ENCODE measurements around the gene SMYD3.

SMYD3 gene

DNA sequence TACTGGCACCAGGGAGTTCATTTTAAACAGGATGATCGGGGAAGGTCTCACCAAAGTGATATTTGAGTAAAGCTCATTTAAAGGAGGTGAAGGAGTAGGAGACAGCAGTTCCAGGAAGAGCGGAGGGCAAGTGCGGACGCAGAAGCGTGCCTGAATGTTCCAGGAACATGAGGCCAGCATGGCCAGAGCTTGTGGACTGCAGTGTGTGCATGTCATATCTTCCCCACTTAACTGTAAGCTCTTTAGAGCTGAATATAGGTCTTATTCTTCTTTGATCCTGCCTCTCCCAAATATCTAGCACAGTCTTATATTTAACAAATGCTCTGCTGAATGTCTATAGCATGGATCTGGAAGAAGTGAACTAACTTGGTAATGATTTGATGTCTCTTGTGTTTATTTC lies 639.3 kb downstream of the SMYD3 start:
- no peak for DNase-seq (ENCODE audit: low read depth)
- no peak overlapping the region for H3K4me3 ChIP-seq (ENCODE audit: low read depth, low read length)

DNA sequence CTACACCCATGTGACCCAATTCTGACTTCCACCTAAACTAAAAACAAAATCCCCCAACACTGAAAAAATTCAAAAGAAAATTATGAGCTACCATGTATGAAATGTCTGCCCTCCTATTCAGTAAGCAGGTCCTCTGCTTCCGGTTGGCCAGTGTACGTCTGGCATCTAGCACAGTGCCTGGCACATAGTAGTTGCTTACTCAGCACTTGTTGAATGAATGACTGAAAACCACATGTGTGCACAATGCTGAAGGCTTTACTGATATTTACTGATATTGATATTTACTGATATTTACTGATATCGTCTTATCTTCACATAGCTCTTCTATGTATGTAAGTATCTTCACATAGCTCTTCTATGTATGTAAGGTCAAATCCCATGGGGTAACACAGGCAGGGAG lies 642.2 kb downstream of the SMYD3 start:
- no peak overlapping the region for H3K4me3 ChIP-seq (ENCODE audit: low read depth, low read length)
- DNase-seq (ENCODE audit: low read depth), result no peak

DNA sequence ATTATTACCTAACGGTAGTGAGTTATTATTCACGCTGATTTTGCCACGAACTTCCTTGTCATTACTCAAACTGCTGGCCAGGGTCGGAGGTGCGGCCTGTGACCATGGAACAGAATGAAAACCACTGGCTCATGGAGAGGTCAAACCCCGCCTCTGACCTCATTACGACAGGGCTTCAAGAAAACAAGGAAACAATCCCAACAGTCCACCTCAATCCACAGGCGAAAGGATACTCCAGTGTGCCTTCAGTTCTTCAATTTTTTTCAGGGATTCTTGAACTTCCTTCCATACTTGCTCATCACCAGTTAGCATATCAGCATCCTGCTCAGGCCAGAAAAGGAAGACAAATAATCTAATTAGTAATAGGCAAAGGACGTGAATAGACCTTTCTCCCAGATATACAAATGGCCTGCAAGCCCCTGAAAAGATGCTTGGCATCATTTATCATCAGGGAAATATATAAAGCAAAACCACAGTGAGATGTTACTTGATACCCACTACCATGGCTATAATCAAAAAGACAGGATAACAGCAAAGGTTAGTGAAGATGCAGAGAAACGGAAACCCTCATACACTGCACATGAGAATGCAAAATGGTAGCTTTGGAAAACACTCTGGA lies 643.4 kb downstream of the SMYD3 start:
- H3K4me3 ChIP-seq (ENCODE audit: low read depth, low read length), result no peak overlapping the region
- DNase-seq (ENCODE audit: low read depth), result no peak

- no peak for DNase-seq (ENCODE audit: low read depth)
- no peak overlapping the region for H3K4me3 ChIP-seq (ENCODE audit: low read depth, low read length)
These were observed 644.1 kb downstream of the SMYD3 start for GRCh38 chr1:245862812-245863540.

GRCh38 chr1:245860657-245861544 lies 646.2 kb downstream of the SMYD3 start:
- H3K4me3 ChIP-seq (ENCODE audit: low read depth, low read length), result no peak overlapping the region
- peak; percentile 95 for DNase-seq (ENCODE audit: low read depth)

DNA sequence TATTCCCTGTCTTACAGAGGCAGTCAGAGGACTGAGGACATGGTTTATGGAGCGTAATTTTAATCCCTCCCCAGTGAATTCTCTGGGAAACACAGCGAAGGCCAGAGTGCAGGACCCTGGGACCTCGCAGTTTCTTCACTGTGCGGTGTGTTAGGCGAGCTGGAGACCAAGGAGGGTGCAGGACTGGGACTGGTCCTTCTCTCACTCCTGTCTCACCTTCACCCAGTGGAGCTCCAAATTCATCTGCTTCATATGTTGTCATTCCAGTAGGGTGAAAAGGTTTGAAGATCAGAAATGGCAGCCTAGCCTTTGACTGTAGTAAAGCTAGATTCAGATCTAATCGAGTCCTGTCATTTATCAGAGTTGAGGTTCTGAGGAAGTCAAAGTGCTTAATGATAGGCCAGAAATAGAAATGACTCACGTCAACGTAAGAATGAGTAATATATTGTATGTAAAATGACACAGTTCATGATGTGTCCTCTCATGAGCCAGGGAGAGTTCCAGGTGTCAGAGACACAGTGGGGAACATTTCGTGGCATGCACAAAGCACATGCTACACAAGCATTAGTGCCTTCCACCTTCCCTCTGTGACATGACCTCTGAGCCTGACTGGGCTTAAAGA lies 647.5 kb downstream of the SMYD3 start:
- peak overlapping the region; percentile 8 for H3K4me3 ChIP-seq (ENCODE audit: low read depth, low read length)
- no peak for DNase-seq (ENCODE audit: low read depth)

GRCh38 chr1:245858722-245859492 lies 648.2 kb downstream of the SMYD3 start:
- no peak overlapping the region for H3K4me3 ChIP-seq (ENCODE audit: low read depth, low read length)
- no peak for DNase-seq (ENCODE audit: low read depth)

- no peak for DNase-seq (ENCODE audit: low read depth)
- H3K4me3 ChIP-seq (ENCODE audit: low read depth, low read length), result no peak overlapping the region
These were observed 648.9 kb downstream of the SMYD3 start for GRCh38 chr1:245858022-245858721.

- H3K4me3 ChIP-seq (ENCODE audit: low read depth, low read length), result no peak overlapping the region
- DNase-seq (ENCODE audit: low read depth), result no peak
These were observed 650.0 kb downstream of the SMYD3 start for GRCh38 chr1:245856944-245857531.

DNA sequence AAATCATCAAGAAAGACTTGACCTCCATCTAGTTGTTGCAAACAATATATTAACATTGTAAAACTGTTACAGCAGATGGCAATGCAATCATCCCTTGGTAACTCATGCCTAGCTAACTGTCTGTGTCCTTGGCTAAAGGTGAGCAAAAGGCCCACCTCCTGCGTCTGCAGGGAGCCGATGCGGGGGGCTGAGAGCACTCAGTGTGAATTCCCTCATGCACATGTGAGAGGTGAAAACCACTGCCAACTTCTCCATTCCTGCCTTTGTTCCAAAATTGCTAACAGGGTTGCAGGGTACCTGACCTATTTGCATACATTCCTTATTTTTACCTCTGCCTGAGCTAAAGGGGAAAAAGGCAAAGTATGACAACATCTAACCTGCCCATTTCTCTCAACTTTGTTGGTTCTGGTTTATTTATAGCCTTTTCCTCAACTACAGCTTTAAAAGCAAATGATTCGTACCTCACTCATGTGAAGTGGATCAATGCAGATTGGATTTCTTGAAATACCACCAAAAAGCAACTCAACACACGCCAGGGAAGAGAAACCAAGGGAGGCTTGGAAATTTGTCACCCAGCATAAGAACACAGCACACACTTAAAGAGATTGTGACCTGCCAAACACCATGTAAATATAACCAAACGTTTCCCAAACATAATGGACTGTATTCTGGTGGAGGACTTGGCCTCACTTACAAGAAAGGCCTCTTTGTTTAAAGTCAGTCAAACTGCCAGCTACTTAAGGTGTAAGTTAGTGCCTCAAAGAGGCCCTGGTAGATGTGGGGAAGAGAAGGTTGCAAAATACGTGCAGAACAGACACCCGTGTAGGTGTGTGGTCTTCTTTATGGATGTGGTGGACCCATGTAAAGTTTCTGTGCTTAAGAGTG lies 651.0 kb downstream of the SMYD3 start:
- no peak for DNase-seq (ENCODE audit: low read depth)
- H3K4me3 ChIP-seq (ENCODE audit: low read depth, low read length), result no peak overlapping the region

- DNase-seq (ENCODE audit: low read depth), result no peak
- no peak overlapping the region for H3K4me3 ChIP-seq (ENCODE audit: low read depth, low read length)
These were observed 653.8 kb downstream of the SMYD3 start for GRCh38 chr1:245853291-245853690.

- no peak overlapping the region for H3K4me3 ChIP-seq (ENCODE audit: low read depth, low read length)
- DNase-seq (ENCODE audit: low read depth), result no peak
These were observed 664.0 kb downstream of the SMYD3 start for GRCh38 chr1:245843101-245843500.

- no peak overlapping the region for H3K4me3 ChIP-seq (ENCODE audit: low read depth, low read length)
- no peak for DNase-seq (ENCODE audit: low read depth)
These were observed 665.0 kb downstream of the SMYD3 start for GRCh38 chr1:245842106-245842505.

DNA sequence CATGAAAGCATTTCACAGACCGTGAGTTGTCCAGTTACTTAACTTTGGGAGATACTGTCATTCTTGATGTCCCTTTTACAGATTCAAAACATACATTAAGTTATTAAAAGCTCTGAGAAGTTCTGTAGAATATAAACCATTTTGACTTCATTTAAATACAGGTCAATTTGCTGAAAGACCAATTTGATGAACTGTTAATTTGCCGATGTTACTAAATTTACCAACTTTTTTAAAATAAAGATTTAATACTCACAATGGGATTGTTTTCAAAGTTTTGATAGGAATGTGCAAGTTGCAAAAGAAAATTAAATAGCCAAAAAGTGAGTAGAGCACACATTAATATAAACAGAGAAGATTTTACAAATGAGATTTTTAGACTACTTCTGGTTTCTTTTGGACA lies 666.1 kb downstream of the SMYD3 start:
- no peak overlapping the region for H3K4me3 ChIP-seq (ENCODE audit: low read depth, low read length)
- no peak for DNase-seq (ENCODE audit: low read depth)

- H3K4me3 ChIP-seq (ENCODE audit: low read depth, low read length), result no peak overlapping the region
- DNase-seq (ENCODE audit: low read depth), result no peak
These were observed 669.4 kb downstream of the SMYD3 start for GRCh38 chr1:245837718-245838117.

DNA sequence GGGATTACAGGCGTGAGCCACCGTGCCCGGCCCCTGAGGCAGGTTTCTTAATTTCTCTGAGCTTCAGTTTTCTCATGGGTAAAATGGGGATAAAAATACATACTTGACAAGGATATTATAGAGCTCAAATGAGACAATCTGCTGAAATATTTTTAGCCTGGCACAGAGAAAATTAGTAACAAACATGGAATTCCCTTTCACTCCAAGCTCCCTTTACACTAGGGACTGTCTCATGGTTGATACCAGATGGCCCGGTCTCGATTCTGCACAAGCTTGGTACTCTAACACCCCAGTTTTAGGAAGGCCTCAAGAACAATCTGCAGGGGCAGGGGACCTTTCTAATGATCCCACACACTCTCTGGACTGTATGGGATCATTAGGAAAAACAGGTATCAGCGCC lies 671.7 kb downstream of the SMYD3 start:
- no peak overlapping the region for H3K4me3 ChIP-seq (ENCODE audit: low read depth, low read length)
- no peak for DNase-seq (ENCODE audit: low read depth)

DNA sequence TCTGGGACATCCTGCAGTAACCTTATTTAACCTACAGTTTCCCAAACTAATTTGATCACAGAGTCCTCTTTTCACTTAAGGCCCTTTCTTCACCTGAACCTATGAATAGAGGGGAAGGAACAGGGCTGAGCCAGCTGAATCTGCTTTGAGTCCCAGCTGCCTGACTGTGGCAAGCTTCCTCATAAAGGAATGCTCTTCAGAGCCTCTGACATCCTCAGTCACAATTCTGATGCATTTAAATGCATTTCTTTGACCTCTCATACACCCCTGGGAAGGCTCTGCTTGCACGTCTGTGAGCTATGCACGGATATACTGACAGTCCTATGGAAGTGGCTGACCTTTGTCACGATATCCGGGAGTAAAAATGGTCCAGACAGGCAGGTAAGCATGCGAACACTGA lies 673.1 kb downstream of the SMYD3 start:
- no peak for DNase-seq (ENCODE audit: low read depth)
- H3K4me3 ChIP-seq (ENCODE audit: low read depth, low read length), result no peak overlapping the region

Measured in skeletal muscle cell (primary cell).